Ovary (tissue), 9 donors: ENCODE data around the gene ICE2. TPM values are rescaled to one million over a fixed set of nuclear protein-coding genes. Genes with fewer than 3 reads are reported as not detected.

Source experiments
- DNase-seq, 5 donors: peaks; one replicate each; pipeline ENCODE4 v3.0.0-alpha.2; 2019 to 2020
- H3K27ac ChIP-seq, 2 donors: fragments of 200-600 bp; one replicate each; pipeline versions ENCODE4 v1.5.1 to v1.8.0; 2019 to 2022
- H3K27me3 ChIP-seq: fragments of 200-600 bp; one replicate; pipeline ENCODE4 v1.8.0; 2022
- H3K36me3 ChIP-seq: fragments of 200-600 bp; sonication (generic); one replicate; pipeline ENCODE4 v1.5.1; 2019
- H3K4me1 ChIP-seq: one replicate; pipeline ENCODE4 v1.8.1; 2013; ENCODE audit warnings: mild to moderate bottlenecking, moderate library complexity; ENCODE audit not compliant: insufficient read depth
- H3K4me3 ChIP-seq: fragments of 200-600 bp; sonication (generic); one replicate; pipeline ENCODE4 v1.5.1; 2017
- H3K9me3 ChIP-seq, 2 donors: fragments of 200-600 bp in 1 of 2; sonication (generic) in 1 of 2; one replicate each; pipeline versions ENCODE4 v1.5.1 to v1.8.1; 2013 to 2019; ENCODE audit warnings: mild to moderate bottlenecking in 1 of 2, moderate library complexity in 1 of 2
- CTCF ChIP-seq, 3 donors: fragments of 450-650 bp in 2 of 3; fragments of 200-600 bp in 1 of 3; IDR thresholded peaks; one replicate each; pipeline versions ENCODE4 v1.5.1 to v1.8.0; 2016 to 2022; ENCODE audit warnings: antibody characterized with exemption in 3 of 3, mild to moderate bottlenecking in 1 of 3
- EP300 ChIP-seq: sonication (generic); formaldehyde crosslinking; IDR thresholded peaks from one replicate; pipeline ENCODE4 v1.6.1; 2017; ENCODE audit warnings: antibody characterized with exemption
- POLR2A ChIP-seq: fragments of 450-650 bp; IDR thresholded peaks from one replicate; pipeline ENCODE4 v1.6.1; 2017; ENCODE audit warnings: antibody characterized with exemption, mild to moderate bottlenecking, moderate library complexity
- WGBS, 3 donors: extraction: QIAGEN DNeasy Blood & Tissue Kit in 1 of 3; methylation state at CpG; one replicate each; pipeline versions ENCODE4 v1.1.5 to v1.1.7; 2013 to 2017; 5-methylcytosine and 5-hydroxymethylcytosine counted together
- intact Hi-C, 4 donors: fragments of 100-400 bp; cut with DNase I; formaldehyde crosslinking; loops; one replicate each; pipeline versions ENCODE4 v1.11.0 to v1.15.1; 2022 to 2023
- polyA plus RNA-seq, 2 donors: library from polyadenylated mRNA; stranded (reverse); fragments of 200-250 nt in 1 of 2; fragments of 350-450 nt in 1 of 2; fragmentation: Illumina TruSeq in 1 of 2; extraction: RNeasy Lipid Tissue Mini Kit (QIAGEN cat#74804) in 1 of 2; gene quantifications; one replicate each; pipeline ENCODE4 v1.2.3, GENCODE V29; 2013 to 2014
- total RNA-seq, 7 donors: library from RNA; depleted of rRNA in 2 of 7; stranded (reverse); fragments of >200 nt in 2 of 7; fragmentation: NEBNext Ultra II Directional in 3 of 7; extraction: Animal tissue kit (Norgen Biotek cat#: 25700) in 3 of 7; gene quantifications; one replicate each; pipeline versions ENCODE4 v1.1.0 to v1.2.4, GENCODE V29; 2016 to 2023
- donor health status: DM: no; HTN: no; CAD: no; lungs with moderate emphysema.
- donor health status: DM: no; HTN: no; CAD: no.
- donor health status: Bipolar disorder and iron deficiency.
- donor health status: DM: yes; HTN: yes; CAD: no.
- donor health status: DM: no; HTN: no; CAD: no.
- donor health status: DM: yes; HTN: yes; CAD: no.

The ICE2 gene
- total and polyA plus RNA-seq, 9 donors, result 16.4 to 72.0 (median 53.0) TPM

- DNase-seq, result no peak
- 88 to 96% (median 94%) methylated on average over 7 of the region's 7 CpGs for WGBS, 3 donors
- H3K9me3 ChIP-seq, result no peaks in the 10 kb centered on the region
- no peak overlapping the region for H3K27ac ChIP-seq
- no peak for TF ChIP-seq POLR2A
- no peak for TF ChIP-seq CTCF (IDR thresholded peaks at IDR 0.05)
- TF ChIP-seq EP300, result no peak
- H3K4me3 ChIP-seq, result no peak overlapping the region
- H3K36me3 ChIP-seq, result no peaks in the 10 kb centered on the region
- H3K27me3 ChIP-seq, result no peaks in the 10 kb centered on the region
- H3K4me1 ChIP-seq, result peaks cover 12% of the 10 kb centered on the region
- intact Hi-C loops, result no loop called here
These were observed 93.1 kb downstream of the ICE2 start for GRCh38 chr15:60385620-60386552.

GRCh38 chr15:60384526-60385126 is 94.3 kb downstream of the ICE2 start:
- no peak for DNase-seq
- TF ChIP-seq EP300 (no peak), POLR2A (no peak), CTCF (IDR thresholded peaks at IDR 0.05) (no peak)
- Histone ChIP-seq H3K27ac (no peak overlapping the region), H3K4me3 (no peak overlapping the region), H3K4me1 (peaks cover 4% of the 10 kb centered on the region), H3K27me3 (no peaks in the 10 kb centered on the region), H3K9me3 (no peaks in the 10 kb centered on the region), H3K36me3 (no peaks in the 10 kb centered on the region)
- WGBS, 3 donors, result 84 to 90% (median 88%) methylated on average over 3 of the region's 3 CpGs
- intact Hi-C loops, result no loop called here

GRCh38 chr15:60384053-60384452 is 94.9 kb downstream of the ICE2 start:
- no peaks in the 10 kb centered on the region for H3K36me3 ChIP-seq
- TF ChIP-seq POLR2A (no peak), EP300 (no peak), CTCF (IDR thresholded peaks at IDR 0.05) (no peak)
- H3K27me3 ChIP-seq, result no peaks in the 10 kb centered on the region
- intact Hi-C loops, result no loop called here
- peaks cover 2% of the 10 kb centered on the region for H3K4me1 ChIP-seq
- no peak for DNase-seq
- no peak overlapping the region for H3K4me3 ChIP-seq
- no peak overlapping the region for H3K27ac ChIP-seq
- no peaks in the 10 kb centered on the region for H3K9me3 ChIP-seq
- WGBS, 3 donors, result 28 to 47% (median 45%) methylated on average over 3 of the region's 3 CpGs

- H3K27me3 ChIP-seq, result no peaks in the 10 kb centered on the region
- TF ChIP-seq EP300 (no peak), CTCF (IDR thresholded peaks at IDR 0.05) (no peak), POLR2A (no peak)
- H3K27ac ChIP-seq, result no peak overlapping the region
- intact Hi-C loops, result no loop called here
- no peaks in the 10 kb centered on the region for H3K36me3 ChIP-seq
- no peak for DNase-seq
- no peaks in the 10 kb centered on the region for H3K9me3 ChIP-seq
- 94 to 97% (median 95%) methylated on average over 8 of the region's 8 CpGs for WGBS, 3 donors
- no peak overlapping the region for H3K4me3 ChIP-seq
- no peaks in the 10 kb centered on the region for H3K4me1 ChIP-seq
These were observed 95.9 kb downstream of the ICE2 start for GRCh38 chr15:60382773-60383674.
